Measurements from ENCODE around the gene CCDC15.

Gene CCDC15

GRCh38 chr11:125079878-125080530 lies 126.0 kb downstream of the CCDC15 start:
- Histone ChIP-seq H3K27ac (ENCODE audit: low read depth, low read length, poor library complexity, severe bottlenecking) (no peak overlapping the region), H4K20me1 (ENCODE audit: insufficient read depth, low read length) (no peaks in the 10 kb centered on the region), H3F3A (ENCODE audit: insufficient read depth, low read length) (no peaks in the 10 kb centered on the region), H2AFZ (ENCODE audit: low read length) (no peak overlapping the region), H3K27me3 (ENCODE audit: insufficient read depth, low read length) (no peaks in the 10 kb centered on the region), H3K9me3 (ENCODE audit: low read length) (no peaks in the 10 kb centered on the region), H3K4me2 (ENCODE audit: low read length) (no peak overlapping the region), H3K9me2 (ENCODE audit: low read depth, low read length) (no peaks in the 10 kb centered on the region), H3K9ac (ENCODE audit: low read length) (no peak overlapping the region), H3K36me3 (ENCODE audit: insufficient read depth, low read length) (no peaks in the 10 kb centered on the region), H3K4me3 (ENCODE audit: low read depth, low read length, poor library complexity, severe bottlenecking) (no peak overlapping the region), H3K79me2 (ENCODE audit: insufficient read depth, low read length) (no peaks in the 10 kb centered on the region), H3K4me1 (ENCODE audit: insufficient read depth, low read length, severe bottlenecking) (no peaks in the 10 kb centered on the region)
- TF ChIP-seq CTCF (IDR thresholded peaks at IDR 0.05; ENCODE audit: low read length) (no peak), EZH2 (IDR thresholded peaks at IDR 0.05; ENCODE audit: borderline replicate concordance, low read length) (no peak)

- no peaks in the 10 kb centered on the region for H3F3A ChIP-seq (ENCODE audit: insufficient read depth, low read length)
- H3K4me1 ChIP-seq (ENCODE audit: insufficient read depth, low read length, severe bottlenecking), result no peaks in the 10 kb centered on the region
Measured at GRCh38 chr11:125080531-125080911, 126.5 kb downstream of the CCDC15 start.

GRCh38 chr11:125081098-125081798 lies 127.2 kb downstream of the CCDC15 start:
- H3K79me2 ChIP-seq (ENCODE audit: insufficient read depth, low read length), result no peaks in the 10 kb centered on the region
- no peaks in the 10 kb centered on the region for H3F3A ChIP-seq (ENCODE audit: insufficient read depth, low read length)
- H4K20me1 ChIP-seq (ENCODE audit: insufficient read depth, low read length), result no peaks in the 10 kb centered on the region
- no peaks in the 10 kb centered on the region for H3K27me3 ChIP-seq (ENCODE audit: insufficient read depth, low read length)
- H3K27ac ChIP-seq (ENCODE audit: low read depth, low read length, poor library complexity, severe bottlenecking), result no peak overlapping the region
- no peak overlapping the region for H2AFZ ChIP-seq (ENCODE audit: low read length)
- H3K4me1 ChIP-seq (ENCODE audit: insufficient read depth, low read length, severe bottlenecking), result no peaks in the 10 kb centered on the region
- H3K4me3 ChIP-seq (ENCODE audit: low read depth, low read length, poor library complexity, severe bottlenecking), result no peak overlapping the region
- H3K9me2 ChIP-seq (ENCODE audit: low read depth, low read length), result no peaks in the 10 kb centered on the region
- H3K9me3 ChIP-seq (ENCODE audit: low read length), result no peaks in the 10 kb centered on the region
- H3K9ac ChIP-seq (ENCODE audit: low read length), result no peak overlapping the region
- H3K4me2 ChIP-seq (ENCODE audit: low read length), result no peak overlapping the region
- TF ChIP-seq CTCF (IDR thresholded peaks at IDR 0.05; ENCODE audit: low read length) (no peak), EZH2 (IDR thresholded peaks at IDR 0.05; ENCODE audit: borderline replicate concordance, low read length) (no peak)
- no peaks in the 10 kb centered on the region for H3K36me3 ChIP-seq (ENCODE audit: insufficient read depth, low read length)

More at GRCh38 chr11:125080531-125080911, 126.5 kb downstream of the CCDC15 start:
- no peaks in the 10 kb centered on the region for H4K20me1 ChIP-seq (ENCODE audit: insufficient read depth, low read length)
- H3K4me2 ChIP-seq (ENCODE audit: low read length), result no peak overlapping the region
- H3K79me2 ChIP-seq (ENCODE audit: insufficient read depth, low read length), result no peaks in the 10 kb centered on the region
- H3K27me3 ChIP-seq (ENCODE audit: insufficient read depth, low read length), result no peaks in the 10 kb centered on the region
- H3K27ac ChIP-seq (ENCODE audit: low read depth, low read length, poor library complexity, severe bottlenecking), result no peak overlapping the region
- H3K4me3 ChIP-seq (ENCODE audit: low read depth, low read length, poor library complexity, severe bottlenecking), result no peak overlapping the region
- no peaks in the 10 kb centered on the region for H3K9me2 ChIP-seq (ENCODE audit: low read depth, low read length)
- H2AFZ ChIP-seq (ENCODE audit: low read length), result no peak overlapping the region
- TF ChIP-seq EZH2 (IDR thresholded peaks at IDR 0.05; ENCODE audit: borderline replicate concordance, low read length) (no peak), CTCF (IDR thresholded peaks at IDR 0.05; ENCODE audit: low read length) (no peak)
- no peaks in the 10 kb centered on the region for H3K9me3 ChIP-seq (ENCODE audit: low read length)
- H3K36me3 ChIP-seq (ENCODE audit: insufficient read depth, low read length), result no peaks in the 10 kb centered on the region
- no peak overlapping the region for H3K9ac ChIP-seq (ENCODE audit: low read length)
